Heart left ventricle (tissue), 13 donors: Measurements from ENCODE around the gene NUDC.

Source experiments
- CTCF ChIP-seq, 12 donors: fragments of 200-600 bp; sonication (generic) in 4 of 12; IDR thresholded peaks; one replicate each; pipeline versions ENCODE4 v1.5.0 to v1.8.0; 2018 to 2022; ENCODE audit warnings: antibody characterized with exemption in 12 of 12, mild to moderate bottlenecking in 5 of 12
- POLR2A ChIP-seq, 2 donors: fragments of 450-650 bp; IDR thresholded peaks; one replicate each; pipeline ENCODE4 v1.6.1; 2017; ENCODE audit warnings: antibody characterized with exemption in 2 of 2, mild to moderate bottlenecking in 2 of 2, moderate library complexity in 2 of 2
- donor health status: ischemic (EF 13 %, LVEDD 7.1; RV severe dilation, severe dysfunction).
- donor health status: DM: no; HTN: yes; CAD: no.
- donor health status: DM: no; HTN: no; CAD: no.
- donor health status: ischemic (EF 25% LVEDD 6.9; RV normal size, moderate dysfunction).
- donor health status: ischemic (EF 25% LVEDD 5.7; RV mildly dilated, moderate dysfunction).
- donor health status: ischemic (EF 35%, LVEDD 5.7; RV mildly dilated, moderate dysfunction).
- donor health status: nonischemic (EF 11% LVEDD 7.7; RV severe dilation, severe dysfunction).
- donor health status: DM: yes; HTN: yes; CAD: no.
- donor health status: PGD.
- donor health status: ischemic (EF 29% LVEDD 5.4; RV normal size, mild dysfunction).
- donor health status: nonischemic (EF 23%, LVEDD 6.1; RV moderate dilation, normal function).

- TF ChIP-seq CTCF (IDR thresholded peaks at IDR 0.05) (no peak), POLR2A (IDR thresholded peaks at IDR 0.05) (no peak)
Measured at GRCh38 chr1:26921126-26921539, 410 bp upstream of the NUDC start.
